Right lobe of liver (tissue), 6 donors: ENCODE data around the gene NFE2L3. TPM values are rescaled to one million over a fixed set of nuclear protein-coding genes. Genes with fewer than 3 reads are reported as not detected.

Experiments
- ATAC-seq, 4 donors: fragments of 200-7000 bp; cut with Tn5 transposase; one replicate each; pipeline ENCODE4 v1.9.1; 2020; ENCODE audit warnings: mild to moderate bottlenecking in 4 of 4, moderate library complexity in 4 of 4
- DNase-seq, 3 donors: peaks; one replicate each; pipeline ENCODE4 v3.0.0-alpha.2; 2020
- H3K27ac ChIP-seq, 3 donors: fragments of 200-600 bp; one replicate each; pipeline ENCODE4 v1.8.0; 2022
- H3K27me3 ChIP-seq, 2 donors: fragments of 200-600 bp; one replicate each; pipeline ENCODE4 v1.8.0; 2022
- H3K36me3 ChIP-seq, 4 donors: fragments of 200-600 bp; sonication (generic) in 1 of 4; one replicate each; pipeline versions ENCODE4 v1.5.1 to v1.8.0; 2017 to 2022; ENCODE audit warnings: control low read depth in 1 of 4
- H3K4me1 ChIP-seq, 4 donors: fragments of 200-600 bp; sonication (generic) in 1 of 4; one replicate each; pipeline versions ENCODE4 v1.5.1 to v1.8.0; 2017 to 2022; ENCODE audit warnings: control low read depth in 1 of 4
- H3K4me3 ChIP-seq, 3 donors: fragments of 200-600 bp; one replicate each; pipeline ENCODE4 v1.8.0; 2022
- H3K9me3 ChIP-seq, 4 donors: fragments of 200-600 bp; sonication (generic) in 1 of 4; one replicate each; pipeline versions ENCODE4 v1.5.1 to v1.8.0; 2017 to 2022; ENCODE audit warnings: control low read depth in 1 of 4
- POLR2A ChIP-seq: fragments of 450-650 bp; IDR thresholded peaks from one replicate; pipeline ENCODE4 v1.6.1; 2017; ENCODE audit warnings: antibody characterized with exemption, mild to moderate bottlenecking
- WGBS: methylation state at CpG from one replicate; pipeline ENCODE4 v1.1.6; 2018; ENCODE audit warnings: low coverage, low lambda C conversion rate; ENCODE audit not compliant: insufficient coverage; ENCODE audit errors: missing lambda C conversion rate; 5-methylcytosine and 5-hydroxymethylcytosine counted together
- intact Hi-C, 2 donors: fragments of 100-400 bp; cut with DNase I; formaldehyde crosslinking; loops; one replicate each; pipeline versions ENCODE4 v1.11.2 to v1.14.1; 2022
- total RNA-seq, 6 experiments: library from RNA; depleted of rRNA in 2 of 6; stranded (reverse); fragments of >200 nt in 2 of 6; fragmentation: NEBNext Ultra II Directional in 3 of 6; extraction: Animal tissue kit (Norgen Biotek cat#: 25700) in 3 of 6; gene quantifications; one replicate each; pipeline versions ENCODE4 v1.1.0 to v1.2.4, GENCODE V29; 2016 to 2023
- TF ChIP-seq, protein P1 (sequence below), 4 donors: fragments of 200-600 bp in 3 of 4; fragments of 450-650 bp in 1 of 4; IDR thresholded peaks; one replicate each; pipeline versions ENCODE4 v1.5.1 to v1.8.0; 2016 to 2022; ENCODE audit warnings: antibody characterized with exemption in 4 of 4, mild to moderate bottlenecking in 2 of 4
- donor health status: DM: no; HTN: yes; CAD: no.
- donor health status: DM: no; HTN: no; CAD: no.
- donor health status: DM: no; HTN: no; CAD: no.
- donor health status: DM: no; HTN: yes; CAD: no.
- donor health status: DM: no; HTN: yes; CAD: no.

The NFE2L3 gene
- total RNA-seq, 6 experiments from 2014 or later: 0.13 to 2.0 (median 0.54) TPM

DNA sequence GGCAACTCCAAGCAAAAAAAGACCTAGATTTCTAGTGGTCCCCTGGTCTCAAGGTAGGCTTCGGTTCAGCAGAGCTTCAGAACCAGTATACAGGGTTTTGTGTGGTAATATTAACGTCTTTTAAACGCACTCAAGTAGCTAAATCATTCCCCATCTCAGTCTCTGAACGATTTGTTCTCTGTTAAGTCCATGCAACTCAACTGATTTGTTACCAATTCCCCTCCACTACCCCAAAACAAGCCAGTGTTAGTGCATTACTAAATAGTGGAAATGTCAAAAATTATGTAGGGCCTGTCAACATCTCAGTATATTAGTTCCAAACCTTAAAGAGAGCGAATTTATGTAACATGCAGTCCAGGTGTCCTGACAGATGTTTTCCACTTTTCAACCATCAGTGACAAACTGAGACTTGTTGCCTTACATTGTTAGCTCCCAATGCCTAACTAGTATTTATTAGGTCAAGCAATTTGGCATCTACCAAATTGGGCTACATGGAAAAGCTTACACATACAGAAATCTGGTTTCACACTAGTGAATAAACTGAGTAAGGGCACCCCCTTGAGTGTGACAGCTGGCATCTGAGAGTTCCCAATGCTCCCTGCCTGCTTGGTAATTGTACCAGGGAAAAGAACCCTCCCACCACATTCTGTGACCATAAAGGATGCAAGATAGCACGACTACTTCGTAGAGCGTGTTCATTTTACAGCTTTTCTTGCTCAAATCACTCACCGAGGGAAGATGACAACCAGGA, 36.4 kb downstream of the NFE2L3 start:
- Histone ChIP-seq H3K4me1 (peaks cover 0 to 44% (median 8%) of the 10 kb centered on the region in 4 donors), H3K9me3 (no peaks in the 10 kb centered on the region), H3K4me3 (no peak overlapping the region), H3K27me3 (no peaks in the 10 kb centered on the region), H3K36me3 (peaks cover 18 to 57% (median 35%) of the 10 kb centered on the region in 4 donors), H3K27ac (no peak overlapping the region)
- intact Hi-C loops: no loop called here
- TF ChIP-seq, protein P1, sequence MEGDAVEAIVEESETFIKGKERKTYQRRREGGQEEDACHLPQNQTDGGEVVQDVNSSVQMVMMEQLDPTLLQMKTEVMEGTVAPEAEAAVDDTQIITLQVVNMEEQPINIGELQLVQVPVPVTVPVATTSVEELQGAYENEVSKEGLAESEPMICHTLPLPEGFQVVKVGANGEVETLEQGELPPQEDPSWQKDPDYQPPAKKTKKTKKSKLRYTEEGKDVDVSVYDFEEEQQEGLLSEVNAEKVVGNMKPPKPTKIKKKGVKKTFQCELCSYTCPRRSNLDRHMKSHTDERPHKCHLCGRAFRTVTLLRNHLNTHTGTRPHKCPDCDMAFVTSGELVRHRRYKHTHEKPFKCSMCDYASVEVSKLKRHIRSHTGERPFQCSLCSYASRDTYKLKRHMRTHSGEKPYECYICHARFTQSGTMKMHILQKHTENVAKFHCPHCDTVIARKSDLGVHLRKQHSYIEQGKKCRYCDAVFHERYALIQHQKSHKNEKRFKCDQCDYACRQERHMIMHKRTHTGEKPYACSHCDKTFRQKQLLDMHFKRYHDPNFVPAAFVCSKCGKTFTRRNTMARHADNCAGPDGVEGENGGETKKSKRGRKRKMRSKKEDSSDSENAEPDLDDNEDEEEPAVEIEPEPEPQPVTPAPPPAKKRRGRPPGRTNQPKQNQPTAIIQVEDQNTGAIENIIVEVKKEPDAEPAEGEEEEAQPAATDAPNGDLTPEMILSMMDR (IDR thresholded peaks at IDR 0.05): no peak
- TF ChIP-seq POLR2A: no peak
- DNase-seq: no peak
- WGBS: 89% methylated on average over 8 of the region's 9 CpGs
- no peak for ATAC-seq

DNA sequence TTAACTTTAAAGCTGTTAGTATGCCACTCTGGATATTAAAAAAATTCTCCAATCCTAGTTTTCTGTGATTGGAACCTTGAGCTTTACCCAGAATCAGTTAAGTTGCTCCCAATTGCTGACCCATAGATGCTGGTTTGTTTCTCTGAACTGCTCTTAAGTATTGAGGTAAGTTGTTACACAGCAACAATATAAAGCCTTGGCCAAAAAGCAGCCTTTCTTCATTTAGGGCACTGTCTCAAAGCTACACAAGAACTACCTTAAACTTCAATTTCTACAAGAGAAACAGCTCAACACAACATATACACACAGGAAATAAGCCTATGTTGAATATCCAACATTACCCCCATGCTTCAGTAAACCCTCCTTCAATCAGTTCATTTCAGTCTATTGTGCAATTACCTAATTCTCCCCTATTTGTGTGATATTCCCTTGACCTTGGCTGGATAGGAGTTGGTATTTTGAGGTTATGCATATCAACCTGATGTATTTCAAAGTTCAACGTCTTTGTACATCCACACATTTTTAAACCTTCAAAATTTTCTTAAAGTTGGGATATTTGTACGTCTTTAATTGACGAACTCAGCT, 37.1 kb downstream of the NFE2L3 start:
- DNase-seq: no peak
- H3K27me3 ChIP-seq: no peaks in the 10 kb centered on the region
- ATAC-seq: no peak
- no peak overlapping the region for H3K27ac ChIP-seq
- intact Hi-C loops: no loop called here
- no peaks in the 10 kb centered on the region for H3K9me3 ChIP-seq
- WGBS: 84% methylated on average over 3 of the region's 3 CpGs
- TF ChIP-seq POLR2A: no peak
- TF ChIP-seq, protein P1 (IDR thresholded peaks at IDR 0.05): no peak
- H3K36me3 ChIP-seq: peaks cover 25 to 64% (median 41%) of the 10 kb centered on the region in 4 donors
- peaks cover 0 to 44% (median 11%) of the 10 kb centered on the region in 4 donors for H3K4me1 ChIP-seq
- no peak overlapping the region for H3K4me3 ChIP-seq

DNA sequence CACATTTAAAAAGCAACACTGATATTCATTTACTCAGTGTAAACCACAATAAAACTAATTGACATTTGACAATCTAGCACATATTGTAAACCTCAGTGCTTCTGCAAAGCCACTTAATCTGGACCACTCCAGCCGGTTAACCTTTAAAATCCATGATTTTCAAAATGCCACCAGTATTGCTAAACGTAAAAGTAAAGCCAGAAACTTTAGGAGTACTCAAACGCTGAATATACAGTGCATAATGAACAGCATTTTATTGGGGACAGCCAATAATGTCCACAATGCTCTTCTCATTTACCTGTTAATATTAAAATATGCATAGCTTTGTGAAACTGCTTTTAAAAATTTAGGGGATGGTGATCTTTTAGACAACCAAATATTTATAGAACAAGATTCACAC, 37.7 kb downstream of the NFE2L3 start:
- intact Hi-C loops: no loop called here
- DNase-seq (no peak), ATAC-seq (no peak)
- H3K36me3 ChIP-seq: peaks cover 25 to 70% (median 45%) of the 10 kb centered on the region in 4 donors
- peaks cover 0 to 46% (median 11%) of the 10 kb centered on the region in 4 donors for H3K4me1 ChIP-seq
- no peaks in the 10 kb centered on the region for H3K27me3 ChIP-seq
- peak; percentile 11 for TF ChIP-seq POLR2A
- TF ChIP-seq, protein P1 (IDR thresholded peaks at IDR 0.05): no peak
- WGBS: 93% methylated on average over 3 of the region's 3 CpGs
- H3K27ac ChIP-seq: no peak overlapping the region
- no peak overlapping the region for H3K4me3 ChIP-seq
- H3K9me3 ChIP-seq: no peaks in the 10 kb centered on the region

DNA sequence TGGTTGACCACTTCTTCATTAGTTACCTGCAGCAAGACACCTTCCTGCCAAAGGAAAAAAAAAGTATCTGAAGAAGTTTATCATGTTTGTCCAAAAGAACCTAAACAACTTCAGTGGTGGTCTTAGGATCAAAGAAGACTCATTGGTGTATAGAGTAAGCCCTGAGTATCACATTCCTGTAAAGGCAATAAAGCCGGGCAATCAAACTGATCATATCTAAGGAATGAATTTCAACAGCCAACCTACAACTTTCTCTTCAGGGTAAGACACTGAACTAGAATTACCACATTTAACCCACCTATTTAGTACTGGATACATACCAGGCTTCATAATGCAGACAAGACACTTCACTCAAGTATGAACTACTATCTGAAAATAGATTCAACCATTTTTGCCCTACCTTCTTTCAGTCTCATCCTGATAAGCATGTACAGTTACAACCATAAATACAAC, 38.4 kb downstream of the NFE2L3 start:
- intact Hi-C loops: no loop called here
- WGBS: 83% methylated on average over 1 of the region's 1 CpG
- Histone ChIP-seq H3K4me3 (no peak overlapping the region), H3K36me3 (peaks cover 25 to 78% (median 48%) of the 10 kb centered on the region in 4 donors), H3K9me3 (no peaks in the 10 kb centered on the region), H3K27ac (no peak overlapping the region), H3K27me3 (no peaks in the 10 kb centered on the region), H3K4me1 (peaks cover 0 to 47% (median 13%) of the 10 kb centered on the region in 4 donors)
- ATAC-seq: no peak
- no peak for TF ChIP-seq POLR2A
- TF ChIP-seq, protein P1 (IDR thresholded peaks at IDR 0.05): no peak
- DNase-seq: no peak
